GM19372 (cell line): Measurements from ENCODE around the gene LCORL.

Experiments used
- ATAC-seq: cut with Tn5 transposase; IDR thresholded peaks from one replicate; pipeline ENCODE4 v1.9.1; 2021; ENCODE audit warnings: mild to moderate bottlenecking, low read depth, moderate library complexity; ENCODE audit not compliant: unreplicated experiment

LCORL gene

GRCh38 chr4:17941731-17942130, 79.8 kb downstream of the LCORL start:
- ATAC-seq, result no peak

GRCh38 chr4:17939054-17939453, 82.5 kb downstream of the LCORL start:
- ATAC-seq, result no peak

GRCh38 chr4:17934286-17934685, 87.3 kb downstream of the LCORL start:
- ATAC-seq, result no peak

GRCh38 chr4:17933126-17933525, 88.4 kb downstream of the LCORL start:
- no peak for ATAC-seq

- ATAC-seq, result no peak
These were observed 89.5 kb downstream of the LCORL start for GRCh38 chr4:17932041-17932440.

- ATAC-seq, result no peak
These were observed 91.3 kb downstream of the LCORL start for GRCh38 chr4:17930256-17930655.

- no peak for ATAC-seq
These were observed 97.4 kb downstream of the LCORL start for GRCh38 chr4:17924189-17924588.

- no peak for ATAC-seq
These were observed 100.1 kb downstream of the LCORL start for GRCh38 chr4:17921451-17921850.

- no peak for ATAC-seq
These were observed 100.9 kb downstream of the LCORL start for GRCh38 chr4:17920681-17921080.

GRCh38 chr4:17915439-17915838, 106.1 kb downstream of the LCORL start:
- no peak for ATAC-seq

- no peak for ATAC-seq
These were observed 109.5 kb downstream of the LCORL start for GRCh38 chr4:17912011-17912410.

GRCh38 chr4:17911608-17912007, 109.9 kb downstream of the LCORL start:
- ATAC-seq, result no peak

GRCh38 chr4:17898553-17899055, 123.0 kb downstream of the LCORL start:
- ATAC-seq, result no peak

GRCh38 chr4:17895481-17895880, 126.1 kb downstream of the LCORL start:
- ATAC-seq, result no peak

GRCh38 chr4:17894421-17894820, 127.1 kb downstream of the LCORL start:
- no peak for ATAC-seq

GRCh38 chr4:17889692-17890091, 131.9 kb downstream of the LCORL start:
- ATAC-seq, result no peak

GRCh38 chr4:17884511-17884910, 137.0 kb downstream of the LCORL start:
- ATAC-seq, result no peak

- no peak for ATAC-seq
These were observed 137.5 kb downstream of the LCORL start for GRCh38 chr4:17884063-17884462.

GRCh38 chr4:17877661-17878060, 143.9 kb downstream of the LCORL start:
- ATAC-seq, result no peak

GRCh38 chr4:17876943-17877342, 144.6 kb downstream of the LCORL start:
- ATAC-seq, result no peak

- peak; percentile 86 for ATAC-seq
These were observed 146.0 kb downstream of the LCORL start for GRCh38 chr4:17875402-17876070.

GRCh38 chr4:17869327-17869726, 152.2 kb downstream of the LCORL start:
- no peak for ATAC-seq

- ATAC-seq, result no peak
These were observed 154.3 kb downstream of the LCORL start for GRCh38 chr4:17867276-17867675.
